Ishikawa (cell line): Measurements from ENCODE around the gene CDT1.

Source experiments
- CEBPB ChIP-seq: IDR thresholded peaks from 2 replicates; pipeline ENCODE4 v1.6.1; 2012
- CREB1 ChIP-seq: IDR thresholded peaks from 2 replicates; pipeline ENCODE4 v1.6.1; 2012; ENCODE audit warnings: low read depth
- EGR1 ChIP-seq: IDR thresholded peaks from 2 replicates; pipeline ENCODE4 v1.6.1; 2012
- EP300 ChIP-seq: IDR thresholded peaks from 2 replicates; pipeline ENCODE4 v1.6.1; 2012; ENCODE audit warnings: borderline replicate concordance
- FOXM1 ChIP-seq: IDR thresholded peaks from 2 replicates; pipeline ENCODE4 v1.6.1; 2012; ENCODE audit warnings: low read depth, borderline replicate concordance
- NFIC ChIP-seq: IDR thresholded peaks from 2 replicates; pipeline ENCODE4 v1.6.1; 2012
- RAD21 ChIP-seq: IDR thresholded peaks from 2 replicates; pipeline ENCODE4 v1.6.1; 2012; ENCODE audit warnings: low read depth
- TAF1 ChIP-seq: IDR thresholded peaks from 2 replicates; pipeline ENCODE4 v1.6.1; 2012; ENCODE audit warnings: low read depth, mild to moderate bottlenecking
- TCF12 ChIP-seq: IDR thresholded peaks from 2 replicates; pipeline ENCODE4 v1.6.1; 2012; ENCODE audit warnings: low read depth
- TEAD4 ChIP-seq: IDR thresholded peaks from 2 replicates; pipeline ENCODE4 v1.6.1; 2012
- YY1 ChIP-seq: IDR thresholded peaks from 2 replicates; pipeline ENCODE4 v1.6.1; 2012; ENCODE audit warnings: low read depth
- ZBTB7A ChIP-seq: IDR thresholded peaks from 2 replicates; pipeline ENCODE4 v1.6.1; 2012; ENCODE audit warnings: low read depth
- TF ChIP-seq, protein P1 (sequence below): IDR thresholded peaks from 2 replicates; pipeline ENCODE4 v1.6.1; 2012
- TF ChIP-seq, protein P2 (sequence below): IDR thresholded peaks from 2 replicates; pipeline ENCODE4 v1.6.1; 2012; ENCODE audit warnings: low read depth, mild to moderate bottlenecking
- TF ChIP-seq, protein P3 (sequence below): IDR thresholded peaks from 2 replicates; pipeline ENCODE4 v1.6.1; 2012

Gene CDT1

DNA sequence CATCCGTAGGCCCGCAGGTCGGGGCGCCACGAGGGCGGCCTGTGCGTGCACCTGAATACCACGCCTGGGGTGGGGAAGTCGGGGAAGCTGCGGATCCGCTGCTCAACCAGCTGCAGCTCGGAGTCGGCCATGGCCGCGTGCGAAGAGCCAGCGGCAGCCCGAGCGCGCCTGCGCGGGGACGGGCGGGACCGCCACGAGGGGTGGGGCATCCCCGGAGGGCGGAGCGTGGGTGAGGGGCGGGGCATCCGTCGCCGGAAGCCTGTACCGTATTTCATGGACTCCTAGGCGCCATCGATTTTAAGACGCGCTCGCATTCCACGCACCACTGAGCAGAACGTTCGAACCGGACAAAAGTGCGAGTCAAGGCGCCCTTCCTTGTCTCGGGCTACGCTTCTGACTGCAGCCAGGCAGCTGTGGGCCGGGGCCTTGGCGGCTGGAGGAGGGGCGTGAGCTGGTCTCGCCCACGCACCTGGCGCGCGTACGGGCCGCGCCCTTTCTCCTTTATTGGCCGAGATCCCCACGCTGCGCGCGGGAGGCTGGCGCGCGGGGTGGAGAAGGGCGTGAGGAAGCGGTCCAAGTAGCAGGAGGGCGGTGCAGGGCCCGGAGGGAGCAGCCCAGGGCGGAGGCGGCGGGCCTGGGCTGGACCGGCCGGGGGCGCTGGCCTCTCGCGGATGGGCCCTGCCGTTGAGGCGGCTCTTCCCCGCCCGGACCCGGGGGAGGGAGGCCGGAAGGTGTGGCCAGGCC, 8.4 kb downstream of the CDT1 start, which contains the start of gene APRT:
APRT (minus strand) TSS at position 160 of the 744 bp plus-strand sequence; CDS start at position 131, 29 bp downstream.
- TF ChIP-seq CREB1 (no peak), ZBTB7A (peak; percentile 83), EGR1 (peak; percentile 99), FOXM1 (no peak), TEAD4 (peak; percentile 67), TAF1 (peak; percentile 47), CEBPB (no peak), RAD21 (peak; percentile 63; the same call in 1 of the 2 replicates), EP300 (peak; percentile 61; the same call in 1 of the 2 replicates), TCF12 (peak; percentile 70; the same call in 1 of the 2 replicates), YY1 (peak; percentile 89), NFIC (peak; percentile 68)
- TF ChIP-seq, protein P1, sequence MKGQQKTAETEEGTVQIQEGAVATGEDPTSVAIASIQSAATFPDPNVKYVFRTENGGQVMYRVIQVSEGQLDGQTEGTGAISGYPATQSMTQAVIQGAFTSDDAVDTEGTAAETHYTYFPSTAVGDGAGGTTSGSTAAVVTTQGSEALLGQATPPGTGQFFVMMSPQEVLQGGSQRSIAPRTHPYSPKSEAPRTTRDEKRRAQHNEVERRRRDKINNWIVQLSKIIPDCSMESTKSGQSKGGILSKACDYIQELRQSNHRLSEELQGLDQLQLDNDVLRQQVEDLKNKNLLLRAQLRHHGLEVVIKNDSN, result peak; percentile 69
- TF ChIP-seq, protein P2, sequence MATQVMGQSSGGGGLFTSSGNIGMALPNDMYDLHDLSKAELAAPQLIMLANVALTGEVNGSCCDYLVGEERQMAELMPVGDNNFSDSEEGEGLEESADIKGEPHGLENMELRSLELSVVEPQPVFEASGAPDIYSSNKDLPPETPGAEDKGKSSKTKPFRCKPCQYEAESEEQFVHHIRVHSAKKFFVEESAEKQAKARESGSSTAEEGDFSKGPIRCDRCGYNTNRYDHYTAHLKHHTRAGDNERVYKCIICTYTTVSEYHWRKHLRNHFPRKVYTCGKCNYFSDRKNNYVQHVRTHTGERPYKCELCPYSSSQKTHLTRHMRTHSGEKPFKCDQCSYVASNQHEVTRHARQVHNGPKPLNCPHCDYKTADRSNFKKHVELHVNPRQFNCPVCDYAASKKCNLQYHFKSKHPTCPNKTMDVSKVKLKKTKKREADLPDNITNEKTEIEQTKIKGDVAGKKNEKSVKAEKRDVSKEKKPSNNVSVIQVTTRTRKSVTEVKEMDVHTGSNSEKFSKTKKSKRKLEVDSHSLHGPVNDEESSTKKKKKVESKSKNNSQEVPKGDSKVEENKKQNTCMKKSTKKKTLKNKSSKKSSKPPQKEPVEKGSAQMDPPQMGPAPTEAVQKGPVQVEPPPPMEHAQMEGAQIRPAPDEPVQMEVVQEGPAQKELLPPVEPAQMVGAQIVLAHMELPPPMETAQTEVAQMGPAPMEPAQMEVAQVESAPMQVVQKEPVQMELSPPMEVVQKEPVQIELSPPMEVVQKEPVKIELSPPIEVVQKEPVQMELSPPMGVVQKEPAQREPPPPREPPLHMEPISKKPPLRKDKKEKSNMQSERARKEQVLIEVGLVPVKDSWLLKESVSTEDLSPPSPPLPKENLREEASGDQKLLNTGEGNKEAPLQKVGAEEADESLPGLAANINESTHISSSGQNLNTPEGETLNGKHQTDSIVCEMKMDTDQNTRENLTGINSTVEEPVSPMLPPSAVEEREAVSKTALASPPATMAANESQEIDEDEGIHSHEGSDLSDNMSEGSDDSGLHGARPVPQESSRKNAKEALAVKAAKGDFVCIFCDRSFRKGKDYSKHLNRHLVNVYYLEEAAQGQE, result no peak
- TF ChIP-seq, protein P3, sequence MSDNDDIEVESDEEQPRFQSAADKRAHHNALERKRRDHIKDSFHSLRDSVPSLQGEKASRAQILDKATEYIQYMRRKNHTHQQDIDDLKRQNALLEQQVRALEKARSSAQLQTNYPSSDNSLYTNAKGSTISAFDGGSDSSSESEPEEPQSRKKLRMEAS, result peak; percentile 87

DNA sequence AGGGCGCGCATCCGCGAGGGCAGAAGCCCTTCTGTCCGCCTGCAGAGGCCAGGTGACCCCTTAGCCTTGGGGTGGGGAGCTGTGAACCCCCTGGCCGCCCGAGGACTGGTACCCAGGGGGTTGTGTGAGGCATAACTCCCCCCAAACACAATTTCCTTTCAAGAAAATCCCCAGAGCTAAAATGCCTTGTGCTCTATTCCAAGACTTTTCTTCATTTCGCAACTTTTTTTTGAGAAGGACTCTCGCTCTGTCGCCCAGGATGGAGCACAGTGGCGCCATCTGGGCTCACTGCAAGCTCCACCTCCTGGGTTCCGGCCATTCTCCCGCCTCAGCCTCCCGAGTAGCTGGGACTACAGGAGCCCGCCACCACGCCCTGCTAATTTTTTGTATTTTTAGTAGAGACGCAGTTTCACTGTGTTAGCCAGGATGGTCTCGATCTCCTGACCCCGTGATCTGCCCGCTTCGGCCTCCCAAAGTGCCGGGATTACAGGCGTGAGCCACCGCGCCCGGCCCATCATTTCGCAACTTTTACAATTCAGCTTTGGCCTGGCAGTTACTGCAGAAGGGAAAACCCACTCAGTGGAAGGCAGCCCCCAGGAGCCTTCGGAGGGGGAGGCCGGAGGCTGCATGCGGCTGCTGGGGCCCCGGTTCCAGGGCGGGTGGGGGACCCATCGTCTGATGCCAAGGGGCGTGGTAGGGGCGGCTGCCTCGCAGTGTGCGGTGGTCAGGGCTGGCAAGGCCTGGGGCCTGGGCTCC, 9.1 kb downstream of the CDT1 start:
- TF ChIP-seq CEBPB, result peak; percentile 61
- peak; percentile 1; the same call in 1 of the 2 replicates for TF ChIP-seq ZBTB7A
- no peak for TF ChIP-seq YY1
- TF ChIP-seq, protein P2, result no peak
- no peak for TF ChIP-seq CREB1
- TF ChIP-seq TEAD4, result no peak
- TF ChIP-seq EGR1, result no peak
- TF ChIP-seq EP300, result no peak

DNA sequence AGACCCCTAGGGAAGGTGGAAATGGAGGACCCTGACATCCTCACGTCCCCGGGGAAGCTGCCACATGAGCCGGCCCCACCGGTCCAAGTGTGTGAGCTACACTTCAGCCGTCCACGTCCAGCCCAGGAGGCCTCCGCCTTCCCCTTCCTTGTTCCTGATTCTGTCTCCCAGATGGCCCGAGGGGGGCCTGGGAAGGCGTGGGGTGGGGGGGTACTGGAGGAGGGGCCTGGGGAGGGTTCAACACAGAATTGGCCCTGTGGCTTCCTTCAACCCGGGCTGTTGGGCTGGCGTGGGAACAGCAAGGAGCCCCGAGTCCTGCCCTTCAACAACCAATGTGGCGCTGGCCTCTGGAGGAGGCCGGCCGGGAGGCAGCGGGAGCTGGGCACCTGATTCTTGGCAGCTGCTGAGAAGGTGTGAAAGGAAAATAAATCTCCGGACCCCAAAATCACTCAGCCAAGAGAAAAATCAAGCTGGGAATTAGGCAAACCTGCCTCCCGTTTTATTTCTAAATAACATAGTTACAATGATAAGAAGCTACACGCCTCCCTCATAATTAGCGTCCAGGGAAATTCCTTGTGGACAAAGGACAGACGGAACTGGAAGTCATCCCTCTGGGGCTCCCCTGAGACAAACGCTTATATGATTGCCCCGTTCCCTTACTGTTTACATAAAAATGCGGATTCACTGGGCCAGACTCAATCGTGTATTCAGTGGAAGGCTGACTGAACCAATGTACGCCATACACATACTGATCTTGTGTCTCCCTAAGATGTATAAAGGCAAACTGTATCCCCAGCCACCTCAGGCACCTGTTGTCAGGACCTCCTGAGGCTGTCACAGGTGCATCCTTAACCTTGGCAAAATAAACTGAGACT, 9.9 kb downstream of the CDT1 start:
- TF ChIP-seq, protein P2, result no peak
- no peak for TF ChIP-seq NFIC
- no peak for TF ChIP-seq EP300

DNA sequence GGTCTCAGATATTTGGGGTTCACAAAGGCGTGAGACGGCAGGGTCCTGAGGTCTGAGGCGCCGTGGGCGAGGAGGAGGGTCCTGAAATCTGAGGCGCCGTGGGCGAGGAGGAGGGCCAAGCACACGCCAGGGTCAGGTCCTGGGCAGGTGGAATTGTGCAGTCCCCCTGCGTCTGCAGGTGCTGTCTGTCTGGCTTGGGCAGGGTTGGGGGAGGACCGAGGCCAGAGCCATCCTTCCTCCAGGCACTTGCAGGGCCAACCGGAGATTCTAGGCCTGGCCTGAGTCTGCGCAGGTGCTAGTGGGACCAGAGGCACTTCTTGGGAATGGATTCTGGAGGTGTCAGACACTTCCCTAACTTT, 10.5 kb downstream of the CDT1 start:
- TF ChIP-seq TEAD4, result no peak
- TF ChIP-seq, protein P1, result no peak
- no peak for TF ChIP-seq YY1
- TF ChIP-seq, protein P2, result no peak
- no peak for TF ChIP-seq NFIC
- TF ChIP-seq TCF12, result no peak
- no peak for TF ChIP-seq ZBTB7A
- no peak for TF ChIP-seq TAF1
- no peak for TF ChIP-seq CREB1
- TF ChIP-seq EP300, result no peak
- no peak for TF ChIP-seq CEBPB
- TF ChIP-seq, protein P3, result no peak
- no peak for TF ChIP-seq FOXM1
- no peak for TF ChIP-seq EGR1
- TF ChIP-seq RAD21, result no peak
